Gastrocnemius medialis (tissue), 4 donors: ENCODE data around the gene C5AR1.

Experiments
- CTCF ChIP-seq, 5 experiments: fragments of 450-650 bp in 3 of 5; fragments of 200-600 bp in 2 of 5; sonication (generic) in 2 of 5; IDR thresholded peaks in 4 of 5; conservative IDR thresholded peaks in 1 of 5; 1 replicate in 4 of 5; 2 replicates in 1 of 5; pipeline ENCODE4 v1.5.1; 2016 to 2019; ENCODE audit warnings: antibody characterized with exemption in 5 of 5, mild to moderate bottlenecking in 3 of 5, moderate library complexity in 3 of 5
- POLR2A ChIP-seq, 2 donors: fragments of 450-650 bp; IDR thresholded peaks; one replicate each; pipeline ENCODE4 v1.6.1; 2017; ENCODE audit warnings: antibody characterized with exemption in 2 of 2, mild to moderate bottlenecking in 2 of 2, moderate library complexity in 2 of 2

- TF ChIP-seq CTCF (IDR thresholded peaks at IDR 0.05 in 4 of 5, conservative IDR thresholded peaks at IDR 0.05 in 1 of 5) (no peak), POLR2A (IDR thresholded peaks at IDR 0.05) (no peak)
These were observed 7.4 kb upstream of the C5AR1 start for GRCh38 chr19:47302249-47302648.
